ENCODE results near the gene SEPTIN10.

The SEPTIN10 gene

GRCh38 chr2:109531896-109532727 lies 81.7 kb downstream of the SEPTIN10 start:
- H3K27ac ChIP-seq, result no peak overlapping the region
- H3K4me3 ChIP-seq (IDR thresholded peaks at IDR 0.05; ENCODE audit: insufficient read depth, low read depth, low read length), result no peak overlapping the region
- H3K4me1 ChIP-seq (ENCODE audit: low read depth, poor library complexity, severe bottlenecking), result no peaks in the 10 kb centered on the region
- H3K4me2 ChIP-seq, result no peak overlapping the region
- H3K36me3 ChIP-seq (ENCODE audit: insufficient read depth), result no peaks in the 10 kb centered on the region
- TF ChIP-seq CTCF (conservative IDR thresholded peaks at IDR 0.05; ENCODE audit: low read depth, low read length), result no peak
- H3K79me2 ChIP-seq (ENCODE audit: insufficient read depth, low read depth), result no peaks in the 10 kb centered on the region
- no peaks in the 10 kb centered on the region for H4K20me1 ChIP-seq (ENCODE audit: insufficient read depth)
- no peak overlapping the region for H2AFZ ChIP-seq (ENCODE audit: low read depth)
- no peak overlapping the region for H3K9ac ChIP-seq
- H3K27me3 ChIP-seq (ENCODE audit: insufficient read depth, low read depth), result no peaks in the 10 kb centered on the region

- Histone ChIP-seq H3K4me3 (IDR thresholded peaks at IDR 0.05; ENCODE audit: insufficient read depth, low read depth, low read length) (no peak overlapping the region), H3K4me2 (no peak overlapping the region), H3K36me3 (ENCODE audit: insufficient read depth) (no peaks in the 10 kb centered on the region), H4K20me1 (ENCODE audit: insufficient read depth) (no peaks in the 10 kb centered on the region), H2AFZ (ENCODE audit: low read depth) (no peak overlapping the region), H3K79me2 (ENCODE audit: insufficient read depth, low read depth) (no peaks in the 10 kb centered on the region), H3K9ac (no peak overlapping the region), H3K27me3 (ENCODE audit: insufficient read depth, low read depth) (no peaks in the 10 kb centered on the region), H3K4me1 (ENCODE audit: low read depth, poor library complexity, severe bottlenecking) (no peaks in the 10 kb centered on the region), H3K27ac (no peak overlapping the region)
- TF ChIP-seq CTCF (conservative IDR thresholded peaks at IDR 0.05; ENCODE audit: low read depth, low read length), result no peak
Measured at GRCh38 chr2:109531221-109531620, 82.5 kb downstream of the SEPTIN10 start.

- Histone ChIP-seq H2AFZ (ENCODE audit: low read depth) (no peak overlapping the region), H3K36me3 (ENCODE audit: insufficient read depth) (no peaks in the 10 kb centered on the region), H3K27me3 (ENCODE audit: insufficient read depth, low read depth) (no peaks in the 10 kb centered on the region), H3K9ac (no peak overlapping the region), H3K4me1 (ENCODE audit: low read depth, poor library complexity, severe bottlenecking) (no peaks in the 10 kb centered on the region), H3K27ac (no peak overlapping the region), H3K4me2 (no peak overlapping the region), H4K20me1 (ENCODE audit: insufficient read depth) (no peaks in the 10 kb centered on the region), H3K79me2 (ENCODE audit: insufficient read depth, low read depth) (no peaks in the 10 kb centered on the region), H3K4me3 (IDR thresholded peaks at IDR 0.05; ENCODE audit: insufficient read depth, low read depth, low read length) (no peak overlapping the region)
- no peak for TF ChIP-seq CTCF (conservative IDR thresholded peaks at IDR 0.05; ENCODE audit: low read depth, low read length)
Measured at GRCh38 chr2:109530712-109531111, 83.1 kb downstream of the SEPTIN10 start.

DNA sequence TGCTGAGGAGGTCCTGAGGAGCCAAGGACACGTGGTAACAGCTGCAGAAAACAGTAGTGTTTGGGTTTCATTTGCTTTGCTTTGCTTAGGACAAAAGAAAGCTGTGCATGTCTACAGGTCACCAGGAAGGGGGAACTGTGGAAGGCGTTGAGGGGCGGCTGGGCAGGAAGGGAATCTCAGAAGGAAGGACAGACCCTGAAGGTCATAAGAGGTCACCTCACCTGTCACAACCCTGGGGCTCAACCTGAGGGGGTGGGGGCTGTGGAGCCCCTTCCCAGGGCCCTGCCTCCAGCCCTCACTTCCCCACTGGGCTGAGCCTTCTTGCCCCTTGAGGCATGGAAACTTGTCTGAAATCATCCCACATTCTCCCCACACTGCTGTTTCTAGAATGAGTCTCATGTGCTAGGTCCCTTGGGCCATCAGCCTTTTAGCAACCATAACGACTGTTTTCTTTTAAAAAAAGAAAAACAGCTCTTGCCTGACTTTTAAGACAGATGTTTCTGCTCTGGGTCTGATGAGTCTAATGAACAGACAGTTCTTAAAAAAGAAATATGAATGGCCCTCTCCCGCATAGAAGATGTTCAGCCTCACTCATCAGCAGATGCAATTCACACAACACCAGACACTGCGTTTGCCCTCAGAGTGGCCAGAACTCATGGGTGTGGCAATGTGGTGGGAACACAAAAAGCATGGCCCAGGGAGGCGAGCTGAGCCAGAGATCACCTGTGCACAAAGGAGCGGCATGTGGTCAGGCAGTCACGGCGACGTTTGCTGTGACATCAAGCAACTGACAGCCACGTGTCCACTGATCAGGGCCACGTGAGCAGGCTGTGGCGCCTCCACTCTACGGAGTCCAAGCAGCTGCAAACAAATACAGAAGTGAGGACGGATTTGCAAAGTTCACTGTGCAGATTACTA lies 84.0 kb downstream of the SEPTIN10 start:
- Histone ChIP-seq H3K4me2 (no peak overlapping the region), H3K36me3 (ENCODE audit: insufficient read depth) (no peaks in the 10 kb centered on the region), H3K79me2 (ENCODE audit: insufficient read depth, low read depth) (no peaks in the 10 kb centered on the region), H3K27ac (no peak overlapping the region), H3K9ac (no peak overlapping the region), H3K4me3 (IDR thresholded peaks at IDR 0.05; ENCODE audit: insufficient read depth, low read depth, low read length) (no peak overlapping the region), H3K27me3 (ENCODE audit: insufficient read depth, low read depth) (no peaks in the 10 kb centered on the region), H2AFZ (ENCODE audit: low read depth) (no peak overlapping the region), H4K20me1 (ENCODE audit: insufficient read depth) (no peaks in the 10 kb centered on the region), H3K4me1 (ENCODE audit: low read depth, poor library complexity, severe bottlenecking) (no peaks in the 10 kb centered on the region)
- no peak for TF ChIP-seq CTCF (conservative IDR thresholded peaks at IDR 0.05; ENCODE audit: low read depth, low read length)
